Measurements from ENCODE around the gene SSTR5. TPM values are rescaled to one million over a fixed set of nuclear protein-coding genes. Genes with fewer than 3 reads are reported as not detected.

The SSTR5 gene
- polyA plus RNA-seq (ENCODE audit: insufficient read length in 10 of 10), result under 1 TPM in 2 of 10 donors, not detected in 8; 0.12 to 0.15 TPM
- long read RNA-seq, donor 1, result 0 reads
- long read RNA-seq, donor 2, result 0 reads
- long read RNA-seq, donor 3, result 0 reads
- long read RNA-seq, donor 4, result 0 reads
- long read RNA-seq, donor 5, result 0 reads
- long read RNA-seq, donor 6, result 0 reads
- long read RNA-seq, donor 7, result 0 reads
- long read RNA-seq, donor 8, result 0 reads
- long read RNA-seq, donor 9, result 0 reads

GRCh38 chr16:1072526-1073261, at the start of gene SSTR5:
Gene SSTR5, plus strand, starts transcription at chr16:1072747. Its CDS starts 6,122 bp downstream, at chr16:1078869.
- DNase-seq, result no peak

DNA sequence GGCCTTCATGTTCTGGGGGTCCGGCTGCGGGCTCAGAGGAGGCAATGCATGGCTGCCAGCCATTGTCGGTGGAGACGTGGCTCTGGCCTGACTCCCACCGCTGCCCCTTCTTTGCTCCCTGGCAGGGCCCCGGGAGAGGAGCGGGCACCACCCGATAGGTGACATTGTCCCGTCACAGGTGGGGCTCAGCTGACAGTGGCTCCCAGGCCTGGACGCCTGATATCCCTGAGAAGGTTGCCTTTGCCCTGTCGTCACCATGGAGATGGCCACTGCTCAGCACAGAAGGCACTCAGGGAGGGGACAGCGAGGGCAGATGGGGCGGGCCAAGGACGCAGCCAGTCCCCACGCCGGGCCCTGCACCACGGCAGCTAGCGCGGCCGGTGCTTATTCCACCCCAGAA, 48.4 kb upstream of the SSTR5 start:
- DNase-seq, result no peak

DNA sequence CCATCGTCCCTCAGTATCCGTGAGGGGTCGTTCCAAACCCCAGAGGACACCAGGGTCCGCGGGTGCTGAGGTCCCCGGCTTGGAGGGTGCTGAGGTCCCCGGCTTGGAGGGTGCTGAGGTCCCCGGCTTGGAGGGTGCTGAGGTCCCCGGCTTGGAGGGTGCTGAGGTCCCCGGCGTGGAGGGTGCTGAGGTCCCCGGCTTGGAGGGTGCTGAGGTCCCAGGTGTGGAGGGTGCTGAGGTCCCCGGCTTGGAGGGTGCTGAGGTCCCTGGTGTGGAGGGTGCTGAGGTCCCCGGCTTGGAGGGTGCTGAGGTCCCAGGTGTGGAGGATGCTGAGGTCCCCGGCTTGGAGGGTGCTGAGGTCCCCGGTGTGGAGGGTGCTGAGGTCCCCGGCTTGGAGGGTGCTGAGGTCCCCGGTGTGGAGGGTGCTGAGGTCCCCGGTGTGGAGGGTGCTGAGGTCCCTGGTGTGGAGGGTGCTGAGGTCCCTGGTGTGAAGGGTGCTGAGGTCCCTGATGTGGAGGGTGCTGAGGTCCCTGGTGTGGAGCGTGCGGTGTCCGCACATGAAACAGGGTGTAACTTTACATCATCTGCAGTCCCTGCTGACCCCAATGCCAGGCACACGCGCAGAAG, 47.3 kb upstream of the SSTR5 start:
- DNase-seq, result peak in 1 of 3 donors; percentile 85

- peak in 1 of 3 donors; percentile 67 for DNase-seq
Measured at GRCh38 chr16:1026057-1026783, 46.3 kb upstream of the SSTR5 start.

DNA sequence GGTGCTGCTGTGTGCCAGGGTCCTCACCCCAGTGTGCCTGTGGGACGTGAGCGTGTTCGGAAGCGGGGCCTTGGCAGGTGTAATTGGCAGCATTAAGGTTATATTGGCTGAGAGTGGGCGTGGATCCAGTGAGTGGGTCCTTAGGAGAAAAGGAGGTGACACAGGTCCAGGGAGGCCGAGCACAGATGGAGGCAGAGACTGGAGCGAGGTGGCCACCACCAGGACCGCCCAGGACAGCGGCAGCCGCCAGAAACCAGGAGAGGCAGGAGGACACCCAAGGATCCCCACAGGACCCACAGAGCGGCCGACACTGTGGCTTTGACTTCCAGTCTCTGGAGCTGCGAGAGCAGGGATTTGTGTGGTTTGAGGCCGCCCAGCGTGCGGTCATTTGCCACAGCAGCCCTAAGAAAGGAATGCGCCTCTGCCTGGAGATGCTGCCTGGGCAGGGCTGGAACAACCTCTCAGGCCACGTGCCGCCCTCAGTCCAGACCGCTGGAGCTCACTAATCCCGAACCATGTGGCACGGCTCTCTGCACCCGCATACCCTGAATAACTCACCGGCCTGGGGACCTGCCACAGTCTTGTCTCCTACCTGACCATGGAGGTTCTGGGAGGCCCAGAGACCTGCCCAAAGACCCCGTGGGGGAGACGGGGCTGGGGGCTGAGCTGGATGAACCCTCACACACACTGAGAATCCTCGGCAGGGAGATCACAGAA, 45.6 kb upstream of the SSTR5 start:
- no peak for DNase-seq

GRCh38 chr16:1027501-1027815, 45.1 kb upstream of the SSTR5 start:
- no peak for DNase-seq

DNA sequence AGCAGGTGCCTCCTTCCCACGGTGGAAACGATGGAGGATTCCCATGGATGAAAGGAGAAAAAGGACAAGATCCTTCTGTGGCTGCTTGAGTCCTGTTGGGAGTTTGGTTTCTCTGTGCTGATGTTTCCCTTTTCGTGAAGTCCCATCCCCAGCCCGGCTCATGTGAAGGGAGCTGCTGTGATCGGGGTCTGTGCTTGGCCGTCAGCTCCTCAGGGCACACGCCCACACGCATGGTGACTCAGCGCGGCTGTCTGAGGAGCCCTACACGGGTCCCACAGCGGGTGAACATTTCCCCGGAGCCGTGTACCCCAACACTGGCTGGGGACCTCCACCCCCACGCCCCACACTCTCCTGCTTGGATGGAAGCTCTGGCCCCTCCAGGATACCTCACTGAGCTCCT, 44.5 kb upstream of the SSTR5 start:
- no peak for DNase-seq

DNA sequence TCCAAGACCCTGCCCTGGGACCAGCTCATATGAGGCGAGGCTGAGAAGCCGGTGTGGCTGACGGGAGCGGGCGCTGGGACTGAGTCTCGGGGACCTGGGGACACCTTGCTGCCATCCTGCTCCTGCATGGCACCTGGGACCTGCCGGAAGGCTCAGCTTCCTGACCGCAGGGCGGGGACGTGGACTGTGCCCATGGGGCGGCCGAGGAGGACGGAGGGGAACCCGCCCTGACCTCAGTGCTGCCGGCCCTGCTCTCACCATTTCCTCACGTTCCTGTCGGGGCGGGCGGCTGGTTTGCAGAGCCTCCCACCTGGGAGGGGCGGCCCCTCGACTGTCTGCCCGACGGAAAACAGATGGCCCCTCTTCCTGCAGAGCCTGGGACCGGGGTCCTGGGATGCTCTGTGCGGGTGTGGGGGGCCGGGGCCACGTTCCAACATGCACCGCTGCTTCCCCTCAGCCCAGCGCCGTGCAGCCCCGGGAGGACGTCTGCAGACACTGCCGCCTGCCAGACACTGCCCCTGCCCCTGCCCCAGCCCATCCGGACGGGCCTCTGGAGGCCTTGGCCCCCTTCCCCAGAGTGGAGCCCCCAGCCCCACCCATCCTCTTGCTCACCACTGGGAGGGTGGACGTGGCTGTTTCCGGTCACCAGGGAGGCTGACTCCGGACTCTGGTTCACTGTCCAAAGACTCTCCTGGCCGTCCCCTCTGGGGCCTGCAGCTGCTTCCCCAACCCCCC, 43.9 kb upstream of the SSTR5 start:
- DNase-seq, result no peak

DNA sequence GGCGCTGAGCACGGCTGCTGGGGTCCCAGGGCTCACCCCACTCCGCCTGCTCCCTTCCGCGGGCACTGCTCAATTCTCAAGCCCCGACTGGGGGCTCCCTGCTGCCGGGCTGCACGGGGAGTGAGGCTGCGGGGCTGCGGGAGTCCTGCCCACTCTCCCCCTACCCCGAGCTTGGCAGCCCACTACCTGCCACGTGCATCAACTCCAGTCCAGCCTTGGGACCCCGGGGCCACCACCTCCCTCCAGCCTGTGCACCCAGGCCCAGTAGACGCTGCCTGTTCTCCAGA, 43.3 kb upstream of the SSTR5 start:
- no peak for DNase-seq

DNA sequence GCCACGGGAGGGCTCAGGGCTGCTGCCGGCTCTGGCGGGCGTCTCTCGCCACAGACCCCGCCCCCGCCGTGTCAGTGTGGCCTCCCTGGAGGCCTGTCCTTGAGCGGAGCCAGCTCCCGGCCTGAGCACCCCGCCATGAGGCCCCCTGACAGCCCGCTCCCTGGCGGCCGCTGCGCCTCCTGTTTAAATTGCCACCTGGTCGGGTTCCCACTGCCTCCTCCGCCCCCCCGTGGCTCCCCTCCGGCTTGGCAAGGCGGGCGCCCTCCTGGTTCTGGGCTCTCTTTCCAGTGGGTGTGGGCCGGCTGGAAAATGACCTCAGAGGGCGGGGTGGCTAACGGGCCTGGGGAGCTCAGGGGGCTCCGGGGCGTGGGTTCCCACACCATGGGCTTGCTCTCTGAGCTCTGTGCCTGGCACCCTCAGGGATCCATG, 42.1 kb upstream of the SSTR5 start:
- DNase-seq, result peak in 1 of 3 donors; percentile 68

DNA sequence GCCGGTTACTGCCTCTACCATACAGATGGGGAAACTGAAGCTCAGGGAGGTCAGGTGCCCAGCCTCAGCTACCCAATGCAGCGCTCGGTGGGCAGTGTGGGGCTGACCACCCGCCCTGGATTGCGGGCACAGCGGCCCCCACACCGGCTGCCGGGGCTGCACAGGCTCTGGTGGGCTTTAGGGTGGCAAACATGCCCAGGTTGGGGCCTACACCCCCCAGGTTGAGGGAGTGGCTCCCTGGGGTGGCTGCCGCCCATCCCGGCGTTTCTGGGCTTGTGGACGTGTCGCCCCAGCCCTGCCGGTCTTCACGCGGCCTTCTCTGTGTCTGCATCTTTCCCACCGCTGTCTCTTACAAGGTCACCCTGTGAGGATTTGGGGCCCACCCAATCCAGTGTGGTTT, 40.9 kb upstream of the SSTR5 start:
- DNase-seq, result no peak

DNA sequence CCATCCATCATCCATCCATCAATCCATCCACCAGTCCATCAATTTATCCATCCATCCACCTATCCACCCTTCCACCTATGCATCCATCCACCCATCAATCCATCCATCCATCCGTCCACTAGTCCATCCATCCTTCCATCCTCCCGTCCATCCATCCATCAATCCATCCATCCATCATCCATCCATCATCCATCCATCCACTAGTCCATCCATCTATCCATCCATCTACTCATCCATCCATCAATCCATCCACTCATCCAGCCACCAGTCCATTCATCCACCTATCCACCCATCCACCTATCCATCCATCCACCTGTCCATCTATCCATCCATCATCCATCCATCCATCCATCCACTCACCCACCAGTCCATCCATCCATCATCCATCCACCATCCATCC, 39.9 kb upstream of the SSTR5 start:
- DNase-seq, result no peak

DNA sequence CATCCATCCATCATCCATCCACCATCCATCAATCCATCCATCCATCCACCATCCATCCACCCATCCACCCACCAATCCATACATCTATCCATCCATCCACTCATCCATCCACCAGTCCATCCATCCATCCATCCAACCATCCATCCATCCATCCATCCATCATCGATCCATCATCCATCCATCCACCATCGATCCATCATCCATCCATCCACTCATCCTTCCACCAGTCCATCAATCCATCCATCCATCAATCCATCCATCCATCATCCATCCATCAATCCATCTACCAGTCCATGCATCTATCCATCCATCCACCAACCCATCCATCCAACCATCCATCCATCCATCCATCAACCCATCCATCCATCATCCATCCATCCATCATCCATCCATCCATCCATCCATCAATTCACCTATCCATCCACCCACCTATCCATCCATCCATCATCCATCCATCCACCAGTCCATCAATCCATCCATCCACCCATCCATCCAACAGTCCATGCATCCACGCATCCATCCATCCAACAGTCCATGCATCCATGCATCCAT, 39.3 kb upstream of the SSTR5 start:
- DNase-seq, result no peak

GRCh38 chr16:1034230-1035065, 38.1 kb upstream of the SSTR5 start:
- peak in 1 of 3 donors; percentile 75 for DNase-seq

- DNase-seq, result no peak
Measured at GRCh38 chr16:1035066-1035415, 37.5 kb upstream of the SSTR5 start.

DNA sequence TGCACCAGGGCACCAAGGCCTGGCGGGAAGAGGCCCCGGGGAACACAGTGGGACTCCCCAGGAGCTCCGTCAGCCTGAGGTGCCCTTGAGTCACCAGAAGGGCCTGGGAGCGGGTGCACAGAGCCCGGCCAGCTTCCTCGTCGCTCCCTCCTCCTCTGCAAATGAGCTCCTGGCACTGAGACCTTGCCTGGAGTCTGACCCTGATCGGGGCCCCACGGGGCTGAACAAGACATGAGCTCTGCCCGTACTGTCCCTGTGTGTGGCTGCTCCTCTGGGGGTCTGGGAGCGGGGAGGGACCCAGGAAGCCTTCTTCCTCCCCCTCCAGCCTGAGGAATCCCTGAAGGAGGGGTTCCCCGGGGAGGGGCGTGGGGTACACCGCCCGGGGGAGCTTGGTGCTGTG, 36.4 kb upstream of the SSTR5 start:
- no peak for DNase-seq

DNA sequence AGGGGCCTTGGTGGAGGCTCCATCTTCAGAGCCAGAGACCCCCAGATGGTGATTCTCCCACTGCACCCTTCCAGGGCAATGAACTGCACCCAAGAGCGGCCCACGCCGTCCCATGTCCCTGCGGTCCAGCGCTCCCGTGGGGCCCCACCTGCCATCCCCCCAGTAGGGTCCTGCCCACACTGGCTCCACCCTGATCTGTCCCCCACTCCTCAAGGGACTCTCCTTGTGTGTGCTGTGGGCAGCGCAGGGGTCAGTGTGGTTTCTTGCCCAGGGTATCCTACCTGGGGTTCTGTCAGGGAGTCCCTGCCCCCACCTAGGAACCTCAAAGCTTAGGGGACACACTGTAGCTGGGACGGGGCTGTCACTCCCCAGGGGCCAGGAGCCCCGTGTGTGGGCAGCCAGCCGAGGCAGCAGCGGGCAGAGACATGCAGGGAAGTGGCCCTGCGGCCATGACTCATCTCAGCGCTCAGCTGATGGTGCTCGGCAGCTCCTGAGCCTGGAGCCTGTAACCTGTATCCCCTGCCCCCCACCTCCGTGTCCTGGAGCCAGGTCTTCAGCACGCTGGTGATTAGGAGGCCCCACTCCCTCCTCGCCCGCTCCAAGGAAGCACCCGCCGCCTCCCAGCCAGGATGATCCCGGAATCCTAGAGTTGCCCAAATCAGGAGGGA, 35.7 kb upstream of the SSTR5 start:
- DNase-seq, result no peak

- no peak for DNase-seq
Measured at GRCh38 chr16:1037394-1038257, 34.9 kb upstream of the SSTR5 start.

DNA sequence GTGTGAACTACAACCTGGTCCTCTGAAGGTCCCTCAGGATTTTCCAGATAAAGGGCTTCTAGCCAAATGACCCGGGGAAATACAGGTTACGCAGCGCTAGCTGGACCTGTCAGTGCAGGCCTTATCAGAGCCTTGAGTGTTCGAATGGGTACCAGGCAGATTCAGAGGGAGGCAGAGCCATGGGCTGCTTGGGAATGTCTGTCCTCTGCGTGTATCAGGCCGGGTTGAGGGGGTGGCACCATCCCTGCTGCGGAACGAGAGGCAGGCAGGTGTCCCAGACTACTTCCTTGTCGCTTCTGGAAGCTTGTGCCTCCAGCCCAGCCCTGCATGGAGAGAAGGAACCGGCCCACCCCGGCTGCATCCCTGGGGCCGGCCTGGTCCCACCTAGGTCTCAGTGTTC, 33.6 kb upstream of the SSTR5 start:
- DNase-seq, result no peak
